ENCODE results near the gene SPARCL1. TPM values are rescaled to one million over a fixed set of nuclear protein-coding genes. Genes with fewer than 3 reads are reported as not detected.

Gene SPARCL1
- total and polyA plus RNA-seq, 11 donors = 163 to 829 (median 250) TPM

DNA sequence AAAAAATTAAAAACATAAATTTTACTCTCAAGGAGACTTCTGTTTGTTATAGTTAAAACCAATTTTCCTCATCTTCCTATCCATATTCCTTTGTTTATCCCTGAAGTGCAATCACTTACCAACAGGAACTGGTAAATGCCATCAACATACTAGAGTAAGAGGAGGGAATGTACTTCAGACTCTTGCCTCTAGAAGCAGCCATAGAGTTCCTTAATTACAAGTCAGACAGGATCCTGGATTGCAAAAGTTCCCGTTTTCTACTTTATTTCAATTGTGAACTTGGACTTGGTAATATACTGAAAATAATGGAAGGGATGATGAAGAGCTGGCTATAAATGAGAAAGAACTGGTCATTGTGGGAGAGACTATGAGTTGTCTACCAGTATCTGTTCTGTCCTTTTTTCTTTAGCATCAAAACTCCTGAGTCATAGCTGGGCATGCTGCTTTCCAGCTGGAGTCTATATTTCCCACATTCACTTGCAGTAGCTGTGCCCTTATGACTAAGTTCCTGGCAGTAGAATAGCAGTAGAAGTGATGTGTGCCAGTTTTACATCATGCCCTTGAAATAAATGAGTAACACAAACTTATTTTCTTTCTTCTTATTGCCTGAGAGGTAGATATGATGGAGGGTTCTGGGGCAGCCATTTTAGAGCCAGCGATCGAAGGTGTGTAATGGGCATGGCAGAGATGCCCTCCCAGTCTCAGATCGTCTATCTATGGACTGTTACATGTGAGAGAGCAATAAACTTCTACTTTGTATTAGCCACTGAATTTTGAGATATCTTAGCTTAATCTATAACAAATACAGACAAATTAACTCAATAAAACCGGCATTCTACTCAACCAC is 26.8 kb upstream of the SPARCL1 start:
- peak overlapping the region in 1 of 12 donors; percentile 24 for H3K27ac ChIP-seq
- TF ChIP-seq, protein P1, sequence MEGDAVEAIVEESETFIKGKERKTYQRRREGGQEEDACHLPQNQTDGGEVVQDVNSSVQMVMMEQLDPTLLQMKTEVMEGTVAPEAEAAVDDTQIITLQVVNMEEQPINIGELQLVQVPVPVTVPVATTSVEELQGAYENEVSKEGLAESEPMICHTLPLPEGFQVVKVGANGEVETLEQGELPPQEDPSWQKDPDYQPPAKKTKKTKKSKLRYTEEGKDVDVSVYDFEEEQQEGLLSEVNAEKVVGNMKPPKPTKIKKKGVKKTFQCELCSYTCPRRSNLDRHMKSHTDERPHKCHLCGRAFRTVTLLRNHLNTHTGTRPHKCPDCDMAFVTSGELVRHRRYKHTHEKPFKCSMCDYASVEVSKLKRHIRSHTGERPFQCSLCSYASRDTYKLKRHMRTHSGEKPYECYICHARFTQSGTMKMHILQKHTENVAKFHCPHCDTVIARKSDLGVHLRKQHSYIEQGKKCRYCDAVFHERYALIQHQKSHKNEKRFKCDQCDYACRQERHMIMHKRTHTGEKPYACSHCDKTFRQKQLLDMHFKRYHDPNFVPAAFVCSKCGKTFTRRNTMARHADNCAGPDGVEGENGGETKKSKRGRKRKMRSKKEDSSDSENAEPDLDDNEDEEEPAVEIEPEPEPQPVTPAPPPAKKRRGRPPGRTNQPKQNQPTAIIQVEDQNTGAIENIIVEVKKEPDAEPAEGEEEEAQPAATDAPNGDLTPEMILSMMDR (IDR thresholded peaks at IDR 0.05) = no peak
- TF ChIP-seq POLR2A (IDR thresholded peaks at IDR 0.05) = no peak
- peak in 3 of 4 donors; percentile 15 to 63 (median 53) for ATAC-seq
- H3K27me3 ChIP-seq = no peaks in the 10 kb centered on the region
- no peak for DNase-seq
- H3K36me3 ChIP-seq = no peaks in the 10 kb centered on the region
- peaks cover 0 to 10% (median 2%) of the 10 kb centered on the region in 12 donors for H3K4me1 ChIP-seq
- no peaks in the 10 kb centered on the region for H3K9me3 ChIP-seq
- intact Hi-C loops (cut with DNase I) = loop anchor here in 2 of 10 donors (10.0 kb wide), 2 partner anchors 99 to 109 kb away; partner anchors contain the start of gene DMP1 (in 1 of the 2)
- WGBS, 4 donors = 91 to 95% (median 94%) methylated on average over 5 of the region's 5 CpGs
- no peak overlapping the region for H3K4me3 ChIP-seq

DNA sequence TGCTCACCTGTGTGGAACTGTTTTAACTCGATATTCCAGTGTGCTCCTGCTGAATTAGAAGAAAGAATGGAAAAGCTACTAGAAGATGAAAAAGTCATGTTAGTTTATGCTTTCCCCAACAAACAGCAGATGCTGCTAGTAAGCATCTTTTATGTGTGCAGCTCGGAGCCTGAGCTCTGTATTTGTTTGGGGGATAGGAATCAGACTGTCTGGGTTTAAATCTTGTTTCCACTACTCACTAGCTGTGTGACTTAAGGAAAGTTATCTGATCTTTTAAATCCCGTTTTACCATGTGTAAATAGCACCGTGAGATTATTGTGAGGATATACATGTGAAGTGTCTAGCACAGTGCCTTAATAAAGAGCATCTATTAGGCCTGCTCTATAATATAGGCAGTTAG is 24.0 kb upstream of the SPARCL1 start:
- ATAC-seq (no peak), DNase-seq (no peak)
- H3K27me3 ChIP-seq = no peaks in the 10 kb centered on the region
- 86 to 95% (median 86%) methylated on average over 4 of the region's 4 CpGs for WGBS, 4 donors
- no peaks in the 10 kb centered on the region for H3K4me1 ChIP-seq
- no peaks in the 10 kb centered on the region for H3K36me3 ChIP-seq
- intact Hi-C loops (cut with DNase I) = loop anchor here in 2 of 10 donors (10.0 kb wide), 2 partner anchors 102 to 112 kb away; partner anchors contain the start of gene DMP1 (in 1 of the 2)
- no peaks in the 10 kb centered on the region for H3K9me3 ChIP-seq
- no peak overlapping the region for H3K27ac ChIP-seq
- no peak overlapping the region for H3K4me3 ChIP-seq
- TF ChIP-seq, protein P1 (IDR thresholded peaks at IDR 0.05) = no peak
- no peak for TF ChIP-seq POLR2A (IDR thresholded peaks at IDR 0.05)

DNA sequence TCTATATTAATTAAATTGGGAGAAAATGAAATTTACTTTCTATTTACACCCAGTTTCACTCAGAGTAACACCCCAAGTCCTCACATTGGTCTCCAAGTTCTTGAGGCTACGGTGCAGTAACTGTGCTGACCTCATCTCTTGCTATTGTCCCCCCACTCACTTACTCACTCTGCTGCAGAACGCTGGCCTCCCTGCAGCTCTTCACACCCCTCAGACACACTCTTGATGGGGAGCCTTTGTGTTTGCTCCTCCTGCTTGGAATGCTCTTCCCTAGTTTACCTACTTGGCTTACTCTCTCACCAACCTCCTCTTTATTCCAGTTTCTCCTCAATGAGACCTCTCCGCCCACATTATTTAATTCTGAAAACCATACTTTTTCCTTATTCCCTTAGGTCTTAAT is 22.2 kb upstream of the SPARCL1 start:
- intact Hi-C loops (cut with DNase I) = loop anchor here in 2 of 10 donors (10.0 kb wide), 2 partner anchors 103 to 113 kb away; partner anchors contain the start of gene DMP1 (in 1 of the 2)
- Histone ChIP-seq H3K27ac (no peak overlapping the region), H3K27me3 (no peaks in the 10 kb centered on the region), H3K4me1 (no peaks in the 10 kb centered on the region), H3K4me3 (no peak overlapping the region), H3K9me3 (no peaks in the 10 kb centered on the region), H3K36me3 (no peaks in the 10 kb centered on the region)
- no peak for TF ChIP-seq POLR2A (IDR thresholded peaks at IDR 0.05)
- TF ChIP-seq, protein P1 (IDR thresholded peaks at IDR 0.05) = no peak
- no peak for DNase-seq
- WGBS, 4 donors = 60 to 76% (median 64%) methylated on average over 3 of the region's 3 CpGs
- no peak for ATAC-seq

DNA sequence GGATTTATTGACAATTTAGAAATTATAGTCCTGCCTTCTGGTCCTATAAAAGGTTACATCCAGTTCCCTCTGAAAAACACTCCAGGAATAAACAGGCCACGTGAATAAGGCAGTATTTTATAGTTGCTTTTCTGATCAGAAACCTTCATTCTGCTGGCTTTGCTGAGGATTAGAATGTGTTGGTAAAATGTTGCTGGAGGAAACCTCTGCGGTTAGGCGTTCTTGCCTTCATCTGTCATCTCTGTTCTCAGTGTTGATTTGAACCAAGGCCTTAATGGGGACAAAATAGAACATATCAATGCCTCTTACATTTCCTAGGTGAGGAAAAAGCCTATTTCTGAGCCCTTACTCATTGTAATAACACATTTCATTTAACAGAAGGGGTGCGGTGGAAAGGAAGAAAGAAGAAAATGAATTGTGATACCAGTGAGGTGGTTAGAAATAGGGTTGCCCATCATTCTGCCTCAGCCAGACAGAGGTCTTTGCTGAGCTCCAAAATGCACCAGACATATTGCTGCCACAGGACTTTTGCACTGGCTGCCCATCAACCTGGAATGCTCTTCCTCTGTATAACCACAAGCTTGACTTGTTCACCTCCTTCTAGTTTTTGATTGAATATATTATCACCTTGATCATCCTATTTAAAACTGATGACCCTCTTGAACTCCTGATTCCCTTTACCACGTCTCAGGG is 18.0 kb upstream of the SPARCL1 start:
- ATAC-seq = no peak
- no peaks in the 10 kb centered on the region for H3K36me3 ChIP-seq
- no peak overlapping the region for H3K27ac ChIP-seq
- TF ChIP-seq POLR2A (IDR thresholded peaks at IDR 0.05) = no peak
- TF ChIP-seq, protein P1 (IDR thresholded peaks at IDR 0.05) = no peak
- intact Hi-C loops (cut with DNase I) = loop anchor here in 5 of 10 donors (5.0 to 10.0 kb wide), 5 partner anchors 108 to 428 kb away; partner anchors contain the start of genes DMP1 (in 1 of the 5) and SPP1 (in 1 of the 5)
- DNase-seq = no peak
- no peaks in the 10 kb centered on the region for H3K9me3 ChIP-seq
- WGBS, 4 donors = 62 to 77% (median 68%) methylated on average over 5 of the region's 5 CpGs
- no peaks in the 10 kb centered on the region for H3K27me3 ChIP-seq
- no peak overlapping the region for H3K4me3 ChIP-seq
- H3K4me1 ChIP-seq = peaks cover 0 to 21% (median 0%) of the 10 kb centered on the region in 12 donors
